Neural cell (in vitro differentiated cells): Measurements from ENCODE around the gene JAG2. TPM values are rescaled to one million over a fixed set of nuclear protein-coding genes. Genes with fewer than 3 reads are reported as not detected.

Experiments used
- H2AFZ ChIP-seq: fragments of 200-600, 300-800 bp; sonication (generic), shearing (Covaris generic); 2 replicates; pipeline ENCODE4 v1.6.0; 2014; ENCODE audit warnings: low read depth, mild to moderate bottlenecking, antibody characterized with exemption, low read length, moderate library complexity
- H3F3A ChIP-seq: fragments of 200-600 bp; shearing (Covaris generic); 2 replicates; pipeline ENCODE4 v1.6.1; 2016; ENCODE audit warnings: mild to moderate bottlenecking, moderate library complexity, mixed read lengths, antibody characterized with exemption, low read length; ENCODE audit not compliant: insufficient read depth, poor library complexity, severe bottlenecking
- H3K27ac ChIP-seq: fragments of 200-600, 300-800 bp; sonication (generic), shearing (Covaris generic); 2 replicates; pipeline ENCODE4 v1.5.1; 2014; ENCODE audit warnings: mild to moderate bottlenecking, low read length, moderate library complexity
- H3K27me3 ChIP-seq: fragments of 300-800, 200-600 bp; sonication (generic), shearing (Covaris generic); 2 replicates; pipeline ENCODE4 v1.6.0; 2014; ENCODE audit warnings: mild to moderate bottlenecking, low read depth, low read length, moderate library complexity; ENCODE audit not compliant: insufficient read depth
- H3K36me3 ChIP-seq: fragments of 300-800, 200-600 bp; sonication (generic), shearing (Covaris generic); 2 replicates; pipeline ENCODE4 v1.5.1; 2014; ENCODE audit warnings: mild to moderate bottlenecking, antibody characterized with exemption, low read length, moderate library complexity; ENCODE audit not compliant: insufficient read depth
- H3K4me2 ChIP-seq: fragments of 300-800, 200-600 bp; sonication (generic), shearing (Covaris generic); 2 replicates; pipeline ENCODE4 v1.6.0; 2014; ENCODE audit warnings: mild to moderate bottlenecking, low read length
- H3K4me3 ChIP-seq: fragments of 300-800, 200-600 bp; sonication (generic), shearing (Covaris generic); 2 replicates; pipeline ENCODE4 v1.5.1; 2014; ENCODE audit warnings: mild to moderate bottlenecking, low read length, moderate library complexity
- H3K79me2 ChIP-seq: fragments of 200-600 bp; shearing (Covaris generic); replicated peaks from 2 replicates; pipeline ENCODE4 v1.6.0; 2014; ENCODE audit warnings: mild to moderate bottlenecking, low read length, moderate library complexity; ENCODE audit not compliant: insufficient read depth
- H3K9ac ChIP-seq: fragments of 300-800, 200-600 bp; sonication (generic), shearing (Covaris generic); 2 replicates; pipeline ENCODE4 v1.6.1; 2016; ENCODE audit warnings: mild to moderate bottlenecking, low read length, mixed read lengths
- H3K9me2 ChIP-seq: fragments of 200-600 bp; shearing (Covaris generic); 2 replicates; pipeline ENCODE4 v1.6.1; 2016; ENCODE audit warnings: mild to moderate bottlenecking, low read length, mixed read lengths; ENCODE audit not compliant: insufficient read depth
- H3K9me3 ChIP-seq: fragments of 200-600, 300-800 bp; sonication (generic), shearing (Covaris generic); 2 replicates; pipeline ENCODE4 v1.6.1; 2016; ENCODE audit warnings: mild to moderate bottlenecking, mixed run types, low read length, moderate library complexity, mixed read lengths
- H4K20me1 ChIP-seq: fragments of 200-600 bp; shearing (Covaris generic); 2 replicates; pipeline ENCODE4 v1.6.1; 2016; ENCODE audit warnings: mild to moderate bottlenecking, mixed run types; ENCODE audit not compliant: insufficient read depth
- EP300 ChIP-seq: fragments of 450-650 bp; conservative IDR thresholded peaks from 2 replicates; pipeline ENCODE4 v1.6.1; 2014; ENCODE audit warnings: antibody characterized with exemption, mild to moderate bottlenecking, moderate library complexity; ENCODE audit not compliant: poor library complexity, severe bottlenecking
- EZH2 ChIP-seq: fragments of 200-600, 300-800 bp; shearing (Covaris generic), sonication (generic); IDR thresholded peaks from 2 replicates; pipeline ENCODE4 v1.6.1; 2014; ENCODE audit warnings: antibody characterized with exemption, low read length, borderline replicate concordance, mild to moderate bottlenecking; ENCODE audit not compliant: insufficient read depth, poor library complexity, severe bottlenecking
- MXI1 ChIP-seq: fragments of 450-650 bp; conservative IDR thresholded peaks from 2 replicates; pipeline ENCODE4 v1.6.1; 2014; ENCODE audit warnings: antibody characterized with exemption, mild to moderate bottlenecking; ENCODE audit not compliant: poor library complexity, severe bottlenecking
- POLR2AphosphoS5 ChIP-seq: IDR thresholded peaks from 2 replicates; pipeline ENCODE4 v1.6.1; 2012
- SMC3 ChIP-seq: fragments of 450-650 bp; conservative IDR thresholded peaks from 2 replicates; pipeline ENCODE4 v1.6.1; 2014; ENCODE audit warnings: antibody characterized with exemption, mild to moderate bottlenecking, moderate library complexity; ENCODE audit not compliant: poor library complexity
- TAF1 ChIP-seq: IDR thresholded peaks from 2 replicates; pipeline ENCODE4 v1.6.1; 2012; ENCODE audit warnings: low read depth
- polyA plus RNA-seq: library from polyadenylated mRNA; depleted of rRNA; stranded (reverse); fragments of >200 nt; gene quantifications from 2 replicates; pipeline ENCODE4 v1.2.3, GENCODE V29; 2014
- TF ChIP-seq, protein P1 (sequence below): IDR thresholded peaks from 2 replicates; pipeline ENCODE4 v1.6.1; 2012; ENCODE audit warnings: borderline replicate concordance
- TF ChIP-seq, protein P2 (sequence below): fragments of 450-650 bp; IDR thresholded peaks from 2 replicates; pipeline ENCODE4 v1.5.1; 2014; ENCODE audit warnings: antibody characterized with exemption, mild to moderate bottlenecking, moderate library complexity; ENCODE audit not compliant: poor library complexity, severe bottlenecking

JAG2 gene
- polyA plus RNA-seq, 1 donor from 2014 or later, result 20.3 TPM

DNA sequence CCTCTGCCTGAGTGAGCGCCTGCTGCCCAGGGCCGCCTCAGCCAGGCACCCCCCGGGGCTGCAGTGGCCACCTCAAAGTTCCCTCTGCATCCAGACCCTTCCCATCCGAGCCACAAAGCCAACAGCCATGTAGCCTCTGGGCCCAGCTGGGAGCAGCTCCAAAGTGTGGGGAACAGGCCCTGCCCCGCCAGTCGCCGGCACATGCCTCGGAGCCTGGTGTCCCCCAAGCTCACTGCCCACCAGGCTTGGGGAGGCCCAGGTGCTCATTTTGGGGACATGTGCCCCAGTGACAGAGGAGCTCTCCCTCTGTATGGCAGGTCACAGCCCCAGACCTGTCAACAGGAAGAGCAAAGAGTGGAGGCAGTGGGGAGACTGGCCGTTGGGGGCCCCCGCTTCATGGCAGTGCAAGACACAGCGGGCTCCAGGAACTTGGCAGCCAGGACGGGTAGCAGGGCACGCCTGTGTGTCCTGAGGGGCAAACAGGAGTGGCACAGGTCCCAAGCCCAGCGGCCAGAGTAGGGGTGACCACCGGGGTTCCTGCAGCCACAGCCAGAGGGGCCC, 29.9 kb downstream of the JAG2 start:
- Histone ChIP-seq H3K27ac (no peak overlapping the region), H4K20me1 (no peaks in the 10 kb centered on the region), H3K4me2 (no peak overlapping the region), H3K9me2 (no peaks in the 10 kb centered on the region), H3K79me2 (no peaks in the 10 kb centered on the region), H3F3A (no peaks in the 10 kb centered on the region), H3K36me3 (no peaks in the 10 kb centered on the region), H3K9ac (no peak overlapping the region), H3K27me3 (no peaks in the 10 kb centered on the region), H2AFZ (no peak overlapping the region), H3K4me3 (no peak overlapping the region), H3K9me3 (peaks cover 13% of the 10 kb centered on the region)
- TF ChIP-seq TAF1 (no peak), EZH2 (no peak), MXI1 (no peak), POLR2AphosphoS5 (no peak), EP300 (no peak), SMC3 (no peak)
- TF ChIP-seq, protein P1, sequence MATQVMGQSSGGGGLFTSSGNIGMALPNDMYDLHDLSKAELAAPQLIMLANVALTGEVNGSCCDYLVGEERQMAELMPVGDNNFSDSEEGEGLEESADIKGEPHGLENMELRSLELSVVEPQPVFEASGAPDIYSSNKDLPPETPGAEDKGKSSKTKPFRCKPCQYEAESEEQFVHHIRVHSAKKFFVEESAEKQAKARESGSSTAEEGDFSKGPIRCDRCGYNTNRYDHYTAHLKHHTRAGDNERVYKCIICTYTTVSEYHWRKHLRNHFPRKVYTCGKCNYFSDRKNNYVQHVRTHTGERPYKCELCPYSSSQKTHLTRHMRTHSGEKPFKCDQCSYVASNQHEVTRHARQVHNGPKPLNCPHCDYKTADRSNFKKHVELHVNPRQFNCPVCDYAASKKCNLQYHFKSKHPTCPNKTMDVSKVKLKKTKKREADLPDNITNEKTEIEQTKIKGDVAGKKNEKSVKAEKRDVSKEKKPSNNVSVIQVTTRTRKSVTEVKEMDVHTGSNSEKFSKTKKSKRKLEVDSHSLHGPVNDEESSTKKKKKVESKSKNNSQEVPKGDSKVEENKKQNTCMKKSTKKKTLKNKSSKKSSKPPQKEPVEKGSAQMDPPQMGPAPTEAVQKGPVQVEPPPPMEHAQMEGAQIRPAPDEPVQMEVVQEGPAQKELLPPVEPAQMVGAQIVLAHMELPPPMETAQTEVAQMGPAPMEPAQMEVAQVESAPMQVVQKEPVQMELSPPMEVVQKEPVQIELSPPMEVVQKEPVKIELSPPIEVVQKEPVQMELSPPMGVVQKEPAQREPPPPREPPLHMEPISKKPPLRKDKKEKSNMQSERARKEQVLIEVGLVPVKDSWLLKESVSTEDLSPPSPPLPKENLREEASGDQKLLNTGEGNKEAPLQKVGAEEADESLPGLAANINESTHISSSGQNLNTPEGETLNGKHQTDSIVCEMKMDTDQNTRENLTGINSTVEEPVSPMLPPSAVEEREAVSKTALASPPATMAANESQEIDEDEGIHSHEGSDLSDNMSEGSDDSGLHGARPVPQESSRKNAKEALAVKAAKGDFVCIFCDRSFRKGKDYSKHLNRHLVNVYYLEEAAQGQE, result no peak
- TF ChIP-seq, protein P2, sequence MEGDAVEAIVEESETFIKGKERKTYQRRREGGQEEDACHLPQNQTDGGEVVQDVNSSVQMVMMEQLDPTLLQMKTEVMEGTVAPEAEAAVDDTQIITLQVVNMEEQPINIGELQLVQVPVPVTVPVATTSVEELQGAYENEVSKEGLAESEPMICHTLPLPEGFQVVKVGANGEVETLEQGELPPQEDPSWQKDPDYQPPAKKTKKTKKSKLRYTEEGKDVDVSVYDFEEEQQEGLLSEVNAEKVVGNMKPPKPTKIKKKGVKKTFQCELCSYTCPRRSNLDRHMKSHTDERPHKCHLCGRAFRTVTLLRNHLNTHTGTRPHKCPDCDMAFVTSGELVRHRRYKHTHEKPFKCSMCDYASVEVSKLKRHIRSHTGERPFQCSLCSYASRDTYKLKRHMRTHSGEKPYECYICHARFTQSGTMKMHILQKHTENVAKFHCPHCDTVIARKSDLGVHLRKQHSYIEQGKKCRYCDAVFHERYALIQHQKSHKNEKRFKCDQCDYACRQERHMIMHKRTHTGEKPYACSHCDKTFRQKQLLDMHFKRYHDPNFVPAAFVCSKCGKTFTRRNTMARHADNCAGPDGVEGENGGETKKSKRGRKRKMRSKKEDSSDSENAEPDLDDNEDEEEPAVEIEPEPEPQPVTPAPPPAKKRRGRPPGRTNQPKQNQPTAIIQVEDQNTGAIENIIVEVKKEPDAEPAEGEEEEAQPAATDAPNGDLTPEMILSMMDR, result no peak

DNA sequence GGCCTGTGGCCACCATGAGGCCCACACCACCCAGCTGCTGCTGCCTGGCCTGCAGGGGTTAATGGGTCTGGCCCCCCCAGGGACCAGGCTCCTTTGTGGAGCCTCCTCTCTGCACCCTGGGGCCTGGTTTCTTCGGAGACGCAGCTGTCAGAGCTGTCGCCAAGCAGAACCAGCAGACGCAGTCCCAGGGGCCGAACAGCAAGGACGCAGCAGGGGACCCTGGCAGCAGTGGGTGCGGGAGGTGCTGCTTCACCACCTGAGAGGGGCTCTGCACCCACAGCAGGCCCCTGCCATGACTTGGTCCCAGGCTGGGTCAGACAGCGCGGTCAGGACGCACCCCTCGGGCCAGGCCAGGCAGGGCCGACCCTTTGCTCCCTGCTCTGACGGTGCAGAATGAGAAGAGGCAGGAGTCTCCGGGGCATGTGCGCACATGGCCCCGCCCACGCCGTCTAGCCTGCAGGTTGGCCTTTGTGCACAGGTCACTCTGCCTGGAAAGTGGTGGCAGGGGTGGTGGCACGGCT, 30.5 kb downstream of the JAG2 start:
- H3K27me3 ChIP-seq, result no peaks in the 10 kb centered on the region
- no peak overlapping the region for H3K4me3 ChIP-seq
- no peak overlapping the region for H2AFZ ChIP-seq
- no peak for TF ChIP-seq EP300
- TF ChIP-seq SMC3, result no peak
- no peak for TF ChIP-seq POLR2AphosphoS5
- TF ChIP-seq, protein P2, result no peak
- H3K79me2 ChIP-seq, result no peaks in the 10 kb centered on the region
- H4K20me1 ChIP-seq, result no peaks in the 10 kb centered on the region
- H3K9me2 ChIP-seq, result no peaks in the 10 kb centered on the region
- H3K27ac ChIP-seq, result no peak overlapping the region
- no peaks in the 10 kb centered on the region for H3K36me3 ChIP-seq
- peaks cover 13% of the 10 kb centered on the region for H3K9me3 ChIP-seq
- no peak overlapping the region for H3K4me2 ChIP-seq
- H3K9ac ChIP-seq, result no peak overlapping the region
- no peaks in the 10 kb centered on the region for H3F3A ChIP-seq
